ENCODE data around the gene MYB.

The MYB gene

GRCh38 chr6:135222623-135223022 is 41.5 kb downstream of the MYB start:
- no peak overlapping the region for H3K27ac Mint-ChIP-seq
- TF ChIP-seq CTCF (IDR thresholded peaks at IDR 0.05) = no peak
- peaks cover 4% of the 10 kb centered on the region for H3K27me3 Mint-ChIP-seq (ENCODE audit: low read depth, poor library complexity)
- H3K4me3 Mint-ChIP-seq = no peak overlapping the region
- no peaks in the 10 kb centered on the region for H3K4me1 Mint-ChIP-seq
- no peaks in the 10 kb centered on the region for H3K9me3 Mint-ChIP-seq
- DNase-seq = no peak
- H3K36me3 Mint-ChIP-seq (ENCODE audit: low read depth) = peaks cover 4% of the 10 kb centered on the region

GRCh38 chr6:135224037-135224647 is 43.0 kb downstream of the MYB start:
- Mint-ChIP-seq H3K27ac (no peak overlapping the region), H3K9me3 (no peaks in the 10 kb centered on the region), H3K4me1 (no peaks in the 10 kb centered on the region), H3K36me3 (ENCODE audit: low read depth) (peaks cover 4% of the 10 kb centered on the region), H3K4me3 (no peak overlapping the region), H3K27me3 (ENCODE audit: low read depth, poor library complexity) (peaks cover 4% of the 10 kb centered on the region)
- DNase-seq = no peak
- no peak for TF ChIP-seq CTCF (IDR thresholded peaks at IDR 0.05)

- Mint-ChIP-seq H3K36me3 (ENCODE audit: low read depth) (no peaks in the 10 kb centered on the region), H3K27ac (no peak overlapping the region), H3K4me1 (no peaks in the 10 kb centered on the region), H3K9me3 (no peaks in the 10 kb centered on the region), H3K27me3 (ENCODE audit: low read depth, poor library complexity) (peaks cover 4% of the 10 kb centered on the region), H3K4me3 (no peak overlapping the region)
- TF ChIP-seq CTCF (IDR thresholded peaks at IDR 0.05) = no peak
- no peak for DNase-seq
Measured at GRCh38 chr6:135225911-135226310, 44.8 kb downstream of the MYB start.

- DNase-seq = no peak
- Mint-ChIP-seq H3K4me3 (no peak overlapping the region), H3K27me3 (ENCODE audit: low read depth, poor library complexity) (peaks cover 4% of the 10 kb centered on the region), H3K9me3 (no peaks in the 10 kb centered on the region), H3K27ac (no peak overlapping the region), H3K4me1 (no peaks in the 10 kb centered on the region), H3K36me3 (ENCODE audit: low read depth) (no peaks in the 10 kb centered on the region)
- TF ChIP-seq CTCF (IDR thresholded peaks at IDR 0.05) = no peak
Measured at GRCh38 chr6:135226537-135226936, 45.4 kb downstream of the MYB start.

GRCh38 chr6:135227349-135227748 is 46.2 kb downstream of the MYB start:
- TF ChIP-seq CTCF (IDR thresholded peaks at IDR 0.05) = no peak
- H3K27me3 Mint-ChIP-seq (ENCODE audit: low read depth, poor library complexity) = peaks cover 4% of the 10 kb centered on the region
- no peak for DNase-seq
- no peak overlapping the region for H3K4me3 Mint-ChIP-seq
- no peak overlapping the region for H3K27ac Mint-ChIP-seq
- no peaks in the 10 kb centered on the region for H3K36me3 Mint-ChIP-seq (ENCODE audit: low read depth)
- H3K4me1 Mint-ChIP-seq = no peaks in the 10 kb centered on the region
- H3K9me3 Mint-ChIP-seq = no peaks in the 10 kb centered on the region

- Mint-ChIP-seq H3K9me3 (no peaks in the 10 kb centered on the region), H3K4me1 (no peaks in the 10 kb centered on the region), H3K36me3 (ENCODE audit: low read depth) (no peaks in the 10 kb centered on the region), H3K27ac (no peak overlapping the region), H3K4me3 (no peak overlapping the region), H3K27me3 (ENCODE audit: low read depth, poor library complexity) (peaks cover 4% of the 10 kb centered on the region)
- no peak for TF ChIP-seq CTCF (IDR thresholded peaks at IDR 0.05)
- DNase-seq = no peak
Measured at GRCh38 chr6:135227758-135228157, 46.6 kb downstream of the MYB start.

Data from nephron progenitor cell (in vitro differentiated cells).